IPS-18a (cell line): ENCODE data around the gene SAMD14.

ENCODE experiments used
- H3K27ac ChIP-seq: one replicate; pipeline ENCODE4 v1.5.1; 2013; ENCODE audit warnings: low read length
- H3K27me3 ChIP-seq: one replicate; pipeline ENCODE4 v1.6.1; 2013; ENCODE audit warnings: mild to moderate bottlenecking, low read length; ENCODE audit not compliant: control insufficient read depth, insufficient read depth
- H3K36me3 ChIP-seq: one replicate; pipeline ENCODE4 v1.6.1; 2013; ENCODE audit warnings: low read depth, low read length; ENCODE audit not compliant: control insufficient read depth
- H3K4me1 ChIP-seq: one replicate; pipeline ENCODE4 v1.6.1; 2013; ENCODE audit warnings: low read depth, low read length; ENCODE audit not compliant: control insufficient read depth
- H3K4me3 ChIP-seq: one replicate; pipeline ENCODE4 v1.5.1; 2013; ENCODE audit warnings: low read length
- H3K9ac ChIP-seq: one replicate; pipeline ENCODE4 v1.6.1; 2013; ENCODE audit warnings: mild to moderate bottlenecking, low read length, moderate library complexity
- H3K9me3 ChIP-seq: one replicate; pipeline ENCODE4 v1.6.1; 2013; ENCODE audit warnings: low read depth, low read length; ENCODE audit not compliant: control insufficient read depth

SAMD14 gene

GRCh38 chr17:50112694-50113093, 17.3 kb downstream of the SAMD14 start:
- Histone ChIP-seq H3K9me3 (no peaks in the 10 kb centered on the region), H3K9ac (no peak overlapping the region), H3K27ac (no peak overlapping the region), H3K36me3 (no peaks in the 10 kb centered on the region), H3K27me3 (peaks cover 9% of the 10 kb centered on the region), H3K4me1 (peaks cover 8% of the 10 kb centered on the region), H3K4me3 (no peak overlapping the region)

- no peak overlapping the region for H3K27ac ChIP-seq
- H3K27me3 ChIP-seq, result peaks cover 5% of the 10 kb centered on the region
- no peak overlapping the region for H3K9ac ChIP-seq
- H3K4me3 ChIP-seq, result no peak overlapping the region
- no peaks in the 10 kb centered on the region for H3K9me3 ChIP-seq
- peaks cover 8% of the 10 kb centered on the region for H3K4me1 ChIP-seq
- no peaks in the 10 kb centered on the region for H3K36me3 ChIP-seq
These were observed 18.0 kb downstream of the SAMD14 start for GRCh38 chr17:50111673-50112655.

DNA sequence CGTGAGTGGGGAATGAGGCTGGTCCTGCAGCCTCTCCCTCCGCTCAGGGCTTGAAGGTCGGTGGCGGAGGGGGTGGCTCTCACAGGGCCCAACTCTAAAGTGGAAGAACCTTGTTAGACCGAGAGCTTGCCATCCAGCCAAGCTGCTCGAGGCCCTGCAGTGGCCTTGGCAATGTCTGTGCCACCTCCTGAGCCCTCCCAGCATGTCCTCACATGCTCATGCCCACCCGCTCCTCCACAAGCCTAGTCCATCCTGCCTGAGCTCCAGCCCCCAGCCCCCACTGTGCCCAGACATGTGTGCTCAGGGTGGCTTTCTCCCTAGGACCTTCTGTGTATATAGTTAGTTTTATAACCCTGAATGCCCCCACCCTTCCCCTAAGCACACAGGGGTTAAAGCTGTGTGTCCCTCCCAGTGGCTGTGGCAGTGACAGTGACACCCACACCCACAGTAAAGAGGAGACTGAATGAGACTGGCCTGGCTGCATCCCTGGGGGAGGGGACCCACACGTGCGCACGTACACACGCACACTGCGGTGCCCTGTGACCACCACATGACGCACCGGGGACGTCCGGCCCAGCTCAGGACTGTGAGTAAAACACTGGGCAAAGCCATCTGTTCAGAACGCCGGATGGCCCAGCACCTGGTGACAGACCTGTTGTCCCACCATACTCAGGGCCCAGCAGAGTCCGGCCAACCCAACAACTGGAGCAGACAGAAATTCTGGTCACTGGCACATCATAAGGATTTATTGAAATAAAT, 19.2 kb downstream of the SAMD14 start:
- H3K4me1 ChIP-seq, result peaks cover 8% of the 10 kb centered on the region

DNA sequence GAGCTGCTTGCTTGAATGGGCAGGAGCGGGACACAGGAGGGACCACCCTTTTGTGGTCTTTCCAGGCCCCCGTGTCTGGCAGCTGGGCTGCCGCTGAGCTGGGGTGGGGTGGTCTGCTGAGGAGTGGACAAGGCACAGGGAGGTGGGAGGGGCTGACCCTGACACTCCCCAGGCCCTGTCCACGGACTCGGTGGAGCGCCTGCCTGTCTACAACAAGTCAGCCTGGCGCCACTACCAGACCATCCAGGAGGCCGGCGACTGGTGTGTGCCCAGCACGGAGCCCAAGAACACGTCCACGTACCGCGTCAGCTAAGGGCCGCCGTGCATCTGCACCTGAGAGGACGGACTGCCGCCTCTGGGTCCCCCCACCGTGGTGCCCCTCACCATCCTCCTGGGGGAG, 20.2 kb downstream of the SAMD14 start:
- no peaks in the 10 kb centered on the region for H3K36me3 ChIP-seq
- H3K9ac ChIP-seq, result no peak overlapping the region

More for the DNA sequence above, 19.2 kb downstream of the SAMD14 start:
- no peak overlapping the region for H3K27ac ChIP-seq
- H3K27me3 ChIP-seq, result no peaks in the 10 kb centered on the region
- no peaks in the 10 kb centered on the region for H3K36me3 ChIP-seq
- no peak overlapping the region for H3K4me3 ChIP-seq
- no peak overlapping the region for H3K9ac ChIP-seq
- no peaks in the 10 kb centered on the region for H3K9me3 ChIP-seq

GRCh38 chr17:50109207-50109606, 20.8 kb downstream of the SAMD14 start:
- H3K9me3 ChIP-seq, result no peaks in the 10 kb centered on the region
- H3K9ac ChIP-seq, result no peak overlapping the region
- peaks cover 4% of the 10 kb centered on the region for H3K4me1 ChIP-seq
- no peaks in the 10 kb centered on the region for H3K27me3 ChIP-seq
- no peak overlapping the region for H3K27ac ChIP-seq
- H3K36me3 ChIP-seq, result no peaks in the 10 kb centered on the region
- H3K4me3 ChIP-seq, result no peak overlapping the region

More for the DNA sequence above, 20.2 kb downstream of the SAMD14 start:
- Histone ChIP-seq H3K4me1 (peaks cover 4% of the 10 kb centered on the region), H3K4me3 (no peak overlapping the region), H3K27me3 (no peaks in the 10 kb centered on the region), H3K27ac (no peak overlapping the region), H3K9me3 (no peaks in the 10 kb centered on the region)

GRCh38 chr17:50108556-50108955, 21.4 kb downstream of the SAMD14 start:
- no peaks in the 10 kb centered on the region for H3K27me3 ChIP-seq
- no peak overlapping the region for H3K4me3 ChIP-seq
- H3K4me1 ChIP-seq, result peaks cover 4% of the 10 kb centered on the region
- no peak overlapping the region for H3K9ac ChIP-seq
- no peaks in the 10 kb centered on the region for H3K36me3 ChIP-seq
- H3K27ac ChIP-seq, result no peak overlapping the region
- no peaks in the 10 kb centered on the region for H3K9me3 ChIP-seq

- H3K9ac ChIP-seq, result no peak overlapping the region
These were observed 22.1 kb downstream of the SAMD14 start for GRCh38 chr17:50107790-50108414.

GRCh38 chr17:50106393-50107131, 23.4 kb downstream of the SAMD14 start:
- H3K36me3 ChIP-seq, result no peaks in the 10 kb centered on the region
- H3K9ac ChIP-seq, result no peak overlapping the region
- H3K27me3 ChIP-seq, result no peaks in the 10 kb centered on the region
- no peaks in the 10 kb centered on the region for H3K9me3 ChIP-seq
- no peak overlapping the region for H3K27ac ChIP-seq
- peaks cover 2% of the 10 kb centered on the region for H3K4me1 ChIP-seq
- H3K4me3 ChIP-seq, result no peak overlapping the region

More at GRCh38 chr17:50107790-50108414, 22.1 kb downstream of the SAMD14 start:
- Histone ChIP-seq H3K4me1 (peaks cover 4% of the 10 kb centered on the region), H3K27ac (no peak overlapping the region), H3K27me3 (no peaks in the 10 kb centered on the region), H3K9me3 (no peaks in the 10 kb centered on the region), H3K4me3 (no peak overlapping the region), H3K36me3 (no peaks in the 10 kb centered on the region)

- Histone ChIP-seq H3K9me3 (no peaks in the 10 kb centered on the region), H3K4me3 (no peak overlapping the region), H3K4me1 (peaks cover 10% of the 10 kb centered on the region), H3K36me3 (no peaks in the 10 kb centered on the region), H3K27me3 (no peaks in the 10 kb centered on the region), H3K27ac (no peak overlapping the region), H3K9ac (no peak overlapping the region)
These were observed 24.1 kb downstream of the SAMD14 start for GRCh38 chr17:50105811-50106210.

GRCh38 chr17:50103941-50104340, 26.0 kb downstream of the SAMD14 start:
- Histone ChIP-seq H3K27me3 (no peaks in the 10 kb centered on the region), H3K36me3 (no peaks in the 10 kb centered on the region), H3K9ac (no peak overlapping the region), H3K4me3 (no peak overlapping the region), H3K27ac (no peak overlapping the region), H3K4me1 (peaks cover 14% of the 10 kb centered on the region), H3K9me3 (no peaks in the 10 kb centered on the region)

DNA sequence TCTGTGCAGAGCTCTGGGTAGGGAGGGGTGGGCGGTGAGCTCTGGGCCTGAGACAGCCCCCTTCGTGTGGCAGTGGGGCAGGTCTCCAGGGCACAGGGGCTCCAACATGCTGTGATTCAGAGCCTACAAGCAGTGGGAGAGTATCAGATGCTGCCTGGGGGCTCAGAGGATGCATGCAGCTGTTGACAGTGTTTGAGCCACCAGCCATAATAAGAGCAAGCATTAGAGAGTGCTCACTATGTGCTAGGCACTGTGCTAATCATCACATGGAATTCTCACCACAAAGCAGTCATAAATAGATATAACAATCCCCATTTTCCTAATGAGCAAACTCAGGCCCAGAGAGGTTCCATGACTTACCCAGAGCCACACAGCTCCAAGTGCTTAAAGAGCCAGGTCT, 26.7 kb downstream of the SAMD14 start:
- Histone ChIP-seq H3K9me3 (no peaks in the 10 kb centered on the region), H3K27me3 (no peaks in the 10 kb centered on the region), H3K4me1 (peaks cover 14% of the 10 kb centered on the region), H3K4me3 (no peak overlapping the region), H3K36me3 (no peaks in the 10 kb centered on the region), H3K27ac (no peak overlapping the region), H3K9ac (no peak overlapping the region)
